Hepatocyte (in vitro differentiated cells): ENCODE measurements around the gene TELO2. TPM values are rescaled to one million over a fixed set of nuclear protein-coding genes. Genes with fewer than 3 reads are reported as not detected.

Source experiments
- DNase-seq: peaks from one replicate; pipeline ENCODE4 v3.0.0-alpha.2; 2016; ENCODE audit warnings: low spot score
- H2AFZ ChIP-seq: fragments of 200-600 bp; sonication (generic); 2 replicates; pipeline ENCODE4 v1.6.0; 2016; ENCODE audit warnings: antibody characterized with exemption, mild to moderate bottlenecking
- H3K27ac ChIP-seq: fragments of 200-600 bp; sonication (generic); 2 replicates; pipeline ENCODE4 v1.5.1; 2016; ENCODE audit warnings: mild to moderate bottlenecking
- H3K27me3 ChIP-seq: fragments of 200-600 bp; sonication (generic); 2 replicates; pipeline ENCODE4 v1.6.1; 2016
- H3K36me3 ChIP-seq: fragments of 200-600 bp; sonication (generic); replicated peaks from 2 replicates; pipeline ENCODE4 v1.5.1; 2016; ENCODE audit warnings: low read depth; ENCODE audit not compliant: insufficient read depth
- H3K4me1 ChIP-seq: fragments of 200-600 bp; sonication (generic); 2 replicates; pipeline ENCODE4 v1.5.1; 2016; ENCODE audit warnings: mild to moderate bottlenecking, moderate library complexity; ENCODE audit not compliant: insufficient read depth
- H3K4me2 ChIP-seq: fragments of 200-600 bp; sonication (generic); 2 replicates; pipeline ENCODE4 v1.6.0; 2016
- H3K4me3 ChIP-seq: fragments of 200-600 bp; sonication (generic); 2 replicates; pipeline ENCODE4 v1.5.1; 2016; ENCODE audit warnings: mild to moderate bottlenecking
- H3K79me2 ChIP-seq: fragments of 200-600 bp; sonication (generic); 2 replicates; pipeline ENCODE4 v1.6.0; 2017; ENCODE audit warnings: mild to moderate bottlenecking
- H3K9me2 ChIP-seq: fragments of 200-600 bp; sonication (generic); replicated peaks from 2 replicates; pipeline ENCODE4 v1.6.0; 2017; ENCODE audit warnings: mild to moderate bottlenecking; ENCODE audit not compliant: insufficient read depth
- H3K9me3 ChIP-seq: fragments of 200-600 bp; sonication (generic); 2 replicates; pipeline ENCODE4 v1.5.1; 2016; ENCODE audit warnings: low read depth, mild to moderate bottlenecking
- H4K20me1 ChIP-seq: fragments of 200-600 bp; sonication (generic); 2 replicates; pipeline ENCODE4 v1.6.0; 2016; ENCODE audit warnings: mild to moderate bottlenecking; ENCODE audit not compliant: insufficient read depth, poor library complexity, severe bottlenecking
- CTCF ChIP-seq: fragments of 200-600 bp; sonication (generic); IDR thresholded peaks from 2 replicates; pipeline ENCODE4 v1.5.1; 2016; ENCODE audit warnings: antibody characterized with exemption, mild to moderate bottlenecking; ENCODE audit not compliant: poor library complexity
- EZH2 ChIP-seq: fragments of 200-600 bp; sonication (generic); IDR thresholded peaks from 2 replicates; pipeline ENCODE4 v1.6.1; 2016; ENCODE audit warnings: antibody characterized with exemption, mild to moderate bottlenecking, borderline replicate concordance
- EZH2phosphoT487 ChIP-seq: fragments of 200-600 bp; sonication (generic); IDR thresholded peaks from one replicate; pipeline ENCODE4 v1.6.1; 2018; ENCODE audit warnings: antibody characterized with exemption, mild to moderate bottlenecking, low read depth, moderate library complexity; ENCODE audit not compliant: unreplicated experiment, severe bottlenecking
- WGBS: methylation state at CpG from one replicate; pipeline ENCODE4 v1.1.6; 2016; ENCODE audit warnings: low lambda C conversion rate; ENCODE audit errors: missing lambda C conversion rate; 5-methylcytosine and 5-hydroxymethylcytosine counted together
- polyA plus RNA-seq: library from polyadenylated mRNA; unstranded; fragments of >200 nt; fragmentation: Nextera tagmentation; extraction: Ambion mirVana; gene quantifications from 2 replicates; pipeline ENCODE4 v1.2.1, GENCODE V29; 2016
- total RNA-seq: library from RNA; depleted of rRNA; stranded (reverse); fragments of >200 nt; gene quantifications from 2 replicates; pipeline ENCODE4 v1.2.3, GENCODE V29; 2014

Gene TELO2
- total and polyA plus RNA-seq, 2 experiments from 2014 or later = 22.8 to 50.9 TPM

- H3K4me3 ChIP-seq = no peak overlapping the region
- H3K4me1 ChIP-seq = peaks cover 50% of the 10 kb centered on the region
Measured at GRCh38 chr16:1531638-1531910, 38.4 kb downstream of the TELO2 start.

GRCh38 chr16:1532081-1532760 lies 39.1 kb downstream of the TELO2 start:
- Histone ChIP-seq H3K36me3 (no peaks in the 10 kb centered on the region), H3K4me3 (no peak overlapping the region), H2AFZ (no peak overlapping the region), H3K9me2 (no peaks in the 10 kb centered on the region), H3K27me3 (no peaks in the 10 kb centered on the region), H3K4me2 (peak overlapping the region; percentile 71), H3K4me1 (peaks cover 50% of the 10 kb centered on the region), H3K9me3 (no peaks in the 10 kb centered on the region), H4K20me1 (no peaks in the 10 kb centered on the region), H3K79me2 (peaks cover 8% of the 10 kb centered on the region), H3K27ac (peak overlapping the region; percentile 97)
- 49% methylated on average over 25 of the region's 28 CpGs for WGBS
- no peak for TF ChIP-seq EZH2phosphoT487
- no peak for TF ChIP-seq EZH2
- no peak for TF ChIP-seq CTCF
- DNase-seq = no peak

More at GRCh38 chr16:1531638-1531910, 38.4 kb downstream of the TELO2 start:
- peak overlapping the region; percentile 71 for H3K4me2 ChIP-seq
- no peaks in the 10 kb centered on the region for H3K9me2 ChIP-seq
- H3K27me3 ChIP-seq = no peaks in the 10 kb centered on the region
- WGBS = 75% methylated on average over 14 of the region's 14 CpGs
- H2AFZ ChIP-seq = no peak overlapping the region
- H4K20me1 ChIP-seq = no peaks in the 10 kb centered on the region
- DNase-seq = no peak
- H3K9me3 ChIP-seq = no peaks in the 10 kb centered on the region
- H3K27ac ChIP-seq = peak overlapping the region; percentile 97
- TF ChIP-seq EZH2phosphoT487 (no peak), EZH2 (no peak), CTCF (no peak)
- no peaks in the 10 kb centered on the region for H3K36me3 ChIP-seq
- peaks cover 6% of the 10 kb centered on the region for H3K79me2 ChIP-seq

GRCh38 chr16:1532771-1533170 lies 39.6 kb downstream of the TELO2 start:
- H2AFZ ChIP-seq = no peak overlapping the region
- peak overlapping the region; percentile 71 for H3K4me2 ChIP-seq
- DNase-seq = no peak
- no peak overlapping the region for H3K4me3 ChIP-seq
- H3K27me3 ChIP-seq = no peaks in the 10 kb centered on the region
- H3K4me1 ChIP-seq = peaks cover 50% of the 10 kb centered on the region
- TF ChIP-seq CTCF (no peak), EZH2 (no peak)
- peaks cover 8% of the 10 kb centered on the region for H3K79me2 ChIP-seq
- 92% methylated on average over 10 of the region's 10 CpGs for WGBS
- H3K9me3 ChIP-seq = no peaks in the 10 kb centered on the region
- H3K27ac ChIP-seq = peak overlapping the region; percentile 97
- H3K9me2 ChIP-seq = no peaks in the 10 kb centered on the region
- H3K36me3 ChIP-seq = no peaks in the 10 kb centered on the region
- H4K20me1 ChIP-seq = no peaks in the 10 kb centered on the region
